IMR-90 (cell line): Measurements from ENCODE around the gene STMN3. TPM values are rescaled to one million over a fixed set of nuclear protein-coding genes. Genes with fewer than 3 reads are reported as not detected.

Source experiments
- ATAC-seq: fragments of 200-7000 bp; cut with Tn5 transposase; 2 replicates; pipeline ENCODE4 v1.9.1; 2020; ENCODE audit warnings: low read depth, mild to moderate bottlenecking, moderate library complexity
- BruUV-seq: library from RNA; stranded (reverse); fragments of 400-500 nt; replicated peaks from 2 replicates; lab custom pipeline; 2021; lab: Mats Ljungman, UMichigan
- CTCF ChIA-PET: fragments of 300-600 bp; formaldehyde crosslinking; extraction: SDS; loops from one replicate; lab custom pipeline; 2021; ENCODE audit warnings: antibody characterized with exemption; lab: Yijun Ruan, JAX
- POLR2A ChIA-PET: fragments of 300-600 bp; sonication (Branson Sonifier 250); formaldehyde crosslinking; loops from one replicate; lab custom pipeline; 2022; ENCODE audit warnings: antibody characterized with exemption; ENCODE audit not compliant: unreplicated experiment; lab: Charles Lee
- DNase-seq: peaks from one replicate; pipeline ENCODE4 v3.0.0; 2013
- H2AFZ ChIP-seq: replicated peaks from 2 replicates; pipeline ENCODE3; 2013; ENCODE audit warnings: low read length, mild to moderate bottlenecking; ENCODE audit not compliant: poor library complexity
- H2AK5ac ChIP-seq: 2 replicates; pipeline ENCODE4 v1.6.1; 2013; ENCODE audit warnings: low read depth, low read length, inconsistent platforms
- H2AK9ac ChIP-seq: replicated peaks from 2 replicates; pipeline ENCODE3; 2013; ENCODE audit warnings: mild to moderate bottlenecking, low read depth, low read length, moderate library complexity; ENCODE audit not compliant: poor library complexity
- H2BK120ac ChIP-seq: 2 replicates; pipeline ENCODE4 v1.6.1; 2013; ENCODE audit warnings: low read depth, low read length, inconsistent platforms
- H2BK15ac ChIP-seq: 3 replicates; pipeline ENCODE4 v1.6.1; 2013; ENCODE audit warnings: low read depth, low read length, inconsistent platforms
- H2BK20ac ChIP-seq: 2 replicates; pipeline ENCODE4 v1.6.1; 2013; ENCODE audit warnings: low read depth, mild to moderate bottlenecking, inconsistent platforms, low read length, moderate library complexity
- H2BK5ac ChIP-seq: 2 replicates; pipeline ENCODE4 v1.6.1; 2013; ENCODE audit warnings: mild to moderate bottlenecking, low read depth, low read length, inconsistent platforms; ENCODE audit not compliant: poor library complexity, severe bottlenecking
- H3K14ac ChIP-seq: replicated peaks from 2 replicates; pipeline ENCODE4 v1.6.1; 2013; ENCODE audit warnings: low read depth, low read length, inconsistent platforms
- H3K18ac ChIP-seq: 2 replicates; pipeline ENCODE4 v1.6.1; 2013; ENCODE audit warnings: low read depth, low read length, control low read depth
- H3K23ac ChIP-seq: 2 replicates; pipeline ENCODE4 v1.6.1; 2013; ENCODE audit warnings: low read depth, low read length, inconsistent platforms
- H3K27ac ChIP-seq: 2 replicates; pipeline ENCODE4 v1.5.1; 2013; ENCODE audit warnings: mild to moderate bottlenecking, control low read depth, low read length; ENCODE audit not compliant: insufficient read depth
- H3K27me3 ChIP-seq: 2 replicates; pipeline ENCODE4 v1.6.1; 2013; ENCODE audit warnings: low read length; ENCODE audit not compliant: control insufficient read depth, insufficient read depth
- H3K36me3 ChIP-seq: 2 replicates; pipeline ENCODE4 v1.6.1; 2013; ENCODE audit warnings: low read length, mixed read lengths; ENCODE audit not compliant: control insufficient read depth, insufficient read depth
- H3K4ac ChIP-seq: 2 replicates; pipeline ENCODE4 v1.6.1; 2013; ENCODE audit warnings: low read depth, low read length, inconsistent platforms
- H3K4me1 ChIP-seq: 2 replicates; pipeline ENCODE4 v1.6.1; 2013; ENCODE audit warnings: low read length, mixed read lengths; ENCODE audit not compliant: control insufficient read depth, insufficient read depth
- H3K4me2 ChIP-seq: 2 replicates; pipeline ENCODE4 v1.6.1; 2013; ENCODE audit warnings: low read depth, mild to moderate bottlenecking, control low read depth, low read length, moderate library complexity
- H3K4me3 ChIP-seq: 2 replicates; pipeline ENCODE4 v1.5.1; 2013; ENCODE audit warnings: low read depth, mild to moderate bottlenecking, control low read depth, low read length, moderate library complexity; ENCODE audit not compliant: insufficient read depth
- H3K56ac ChIP-seq: 2 replicates; pipeline ENCODE4 v1.6.1; 2013; ENCODE audit warnings: low read length, inconsistent platforms; ENCODE audit not compliant: insufficient read depth; ENCODE audit errors: extremely low read depth
- H3K79me1 ChIP-seq, 2 experiments: 2 replicates each; pipeline ENCODE4 v1.6.1; 2013; ENCODE audit warnings: low read length in 2 of 2, inconsistent platforms in 1 of 2, low read depth in 1 of 2
- H3K9ac ChIP-seq: 2 replicates; pipeline ENCODE4 v1.6.1; 2013; ENCODE audit warnings: low read depth, low read length, control low read depth
- H3K9me1 ChIP-seq: 2 replicates; pipeline ENCODE4 v1.6.1; 2013; ENCODE audit warnings: low read length, inconsistent platforms; ENCODE audit not compliant: insufficient read depth
- H3K9me3 ChIP-seq: 2 replicates; pipeline ENCODE4 v1.6.1; 2013; ENCODE audit warnings: low read length; ENCODE audit not compliant: control insufficient read depth, insufficient read depth
- H4K20me1 ChIP-seq: 2 replicates; pipeline ENCODE4 v1.6.1; 2013; ENCODE audit warnings: low read length, inconsistent platforms; ENCODE audit not compliant: insufficient read depth
- H4K5ac ChIP-seq: 2 replicates; pipeline ENCODE4 v1.6.1; 2013; ENCODE audit warnings: mild to moderate bottlenecking, low read depth, low read length, control low read depth
- H4K8ac ChIP-seq, 2 experiments: 2 replicates each; pipeline ENCODE4 v1.6.1; 2013; ENCODE audit warnings: low read depth in 2 of 2, low read length in 2 of 2, control low read depth in 1 of 2, inconsistent platforms in 1 of 2
- H4K91ac ChIP-seq: 2 replicates; pipeline ENCODE4 v1.6.1; 2013; ENCODE audit warnings: low read depth, low read length, inconsistent platforms; ENCODE audit not compliant: insufficient read depth
- CEBPB ChIP-seq: IDR thresholded peaks from 2 replicates; pipeline ENCODE4 v1.6.1; 2012; ENCODE audit warnings: low read depth, low read length, improper control_type of control experiment
- FOS ChIP-seq: fragments of 150-350 bp; IDR thresholded peaks from 2 replicates; pipeline ENCODE4 v1.6.1; 2016; ENCODE audit warnings: low read depth, low read length
- MAFK ChIP-seq: IDR thresholded peaks from 2 replicates; pipeline ENCODE4 v1.6.1; 2012; ENCODE audit warnings: low read depth, low read length, improper control_type of control experiment
- MAZ ChIP-seq: IDR thresholded peaks from 2 replicates; pipeline ENCODE4 v1.6.1; 2012; ENCODE audit warnings: low read depth, mild to moderate bottlenecking, low read length, improper control_type of control experiment, moderate library complexity, borderline replicate concordance
- MXI1 ChIP-seq: IDR thresholded peaks from 2 replicates; pipeline ENCODE4 v1.6.1; 2012; ENCODE audit warnings: low read depth, mild to moderate bottlenecking, low read length, moderate library complexity, borderline replicate concordance
- POLR2A ChIP-seq: IDR thresholded peaks from 2 replicates; pipeline ENCODE4 v1.6.1; 2012; ENCODE audit warnings: mild to moderate bottlenecking, low read depth, low read length
- RAD21 ChIP-seq: IDR thresholded peaks from 2 replicates; pipeline ENCODE4 v1.6.1; 2012; ENCODE audit warnings: low read length, improper control_type of control experiment
- RCOR1 ChIP-seq: IDR thresholded peaks from 2 replicates; pipeline ENCODE4 v1.6.1; 2012; ENCODE audit warnings: mild to moderate bottlenecking, low read length, improper control_type of control experiment; ENCODE audit not compliant: insufficient replicate concordance
- RFX5 ChIP-seq: IDR thresholded peaks from 2 replicates; pipeline ENCODE4 v1.8.0; 2012; ENCODE audit warnings: low read depth, mild to moderate bottlenecking, low read length, moderate library complexity
- SMC3 ChIP-seq: fragments of 150-350 bp; IDR thresholded peaks from 2 replicates; pipeline ENCODE4 v1.6.1; 2016; ENCODE audit warnings: low read depth, mild to moderate bottlenecking, antibody characterized with exemption, low read length, moderate library complexity
- WGBS, 2 experiments: methylation state at CpG; one replicate each; pipeline versions ENCODE4 v1.1.5 to v1.1.7; 2013; ENCODE audit warnings: missing lambda C conversion rate in 2 of 2; ENCODE audit not compliant: insufficient read length in 1 of 2; ENCODE audit errors: extremely low coverage in 2 of 2; 5-methylcytosine and 5-hydroxymethylcytosine counted together
- dilution Hi-C: fragments of 300-500 bp; cut with HindIII; formaldehyde crosslinking; loops from one replicate; pipeline ENCODE4 v1.14.3; 2018; ENCODE audit warnings: low sequenced_read_pairs; ENCODE audit not compliant: unreplicated experiment
- in situ Hi-C: fragments of 300-500 bp; cut with MboI; formaldehyde crosslinking; loops from 3 replicates; pipeline ENCODE4 v1.14.3; 2019; ENCODE audit warnings: low sequenced_read_pairs, inconsistent platforms, mixed read lengths
- intact Hi-C: fragments of 100-400 bp; cut with micrococcal nuclease; formaldehyde crosslinking; loops from 2 replicates; pipeline ENCODE4 v1.10.0; 2022
- polyA plus RNA-seq, 3 experiments: library from polyadenylated mRNA; depleted of rRNA; stranded (reverse); fragments of >200 nt; gene quantifications; 2 replicates each; pipeline ENCODE4 v1.2.3, GENCODE V29; 2012; ENCODE audit warnings: low replicate concordance in 1 of 3
- total RNA-seq: library from RNA; depleted of rRNA; stranded (reverse); fragments of >200 nt; gene quantifications from 2 replicates; pipeline ENCODE4 v1.2.3, GENCODE V29; 2012
- TF ChIP-seq, protein P1 (sequence below): conservative IDR thresholded peaks from 2 replicates; pipeline ENCODE4 v1.5.1; 2012; ENCODE audit warnings: mild to moderate bottlenecking, low read depth, low read length, improper control_type of control experiment
- TF ChIP-seq, protein P2 (sequence below): fragments of 150-350 bp; IDR thresholded peaks from 2 replicates; pipeline ENCODE4 v1.6.1; 2016; ENCODE audit warnings: low read depth, mild to moderate bottlenecking, low read length, moderate library complexity, borderline replicate concordance

The STMN3 gene
- total and polyA plus RNA-seq, 2 of the 4 experiments (the other 2 are of a cell fraction): 20.3 to 62.3 TPM

DNA sequence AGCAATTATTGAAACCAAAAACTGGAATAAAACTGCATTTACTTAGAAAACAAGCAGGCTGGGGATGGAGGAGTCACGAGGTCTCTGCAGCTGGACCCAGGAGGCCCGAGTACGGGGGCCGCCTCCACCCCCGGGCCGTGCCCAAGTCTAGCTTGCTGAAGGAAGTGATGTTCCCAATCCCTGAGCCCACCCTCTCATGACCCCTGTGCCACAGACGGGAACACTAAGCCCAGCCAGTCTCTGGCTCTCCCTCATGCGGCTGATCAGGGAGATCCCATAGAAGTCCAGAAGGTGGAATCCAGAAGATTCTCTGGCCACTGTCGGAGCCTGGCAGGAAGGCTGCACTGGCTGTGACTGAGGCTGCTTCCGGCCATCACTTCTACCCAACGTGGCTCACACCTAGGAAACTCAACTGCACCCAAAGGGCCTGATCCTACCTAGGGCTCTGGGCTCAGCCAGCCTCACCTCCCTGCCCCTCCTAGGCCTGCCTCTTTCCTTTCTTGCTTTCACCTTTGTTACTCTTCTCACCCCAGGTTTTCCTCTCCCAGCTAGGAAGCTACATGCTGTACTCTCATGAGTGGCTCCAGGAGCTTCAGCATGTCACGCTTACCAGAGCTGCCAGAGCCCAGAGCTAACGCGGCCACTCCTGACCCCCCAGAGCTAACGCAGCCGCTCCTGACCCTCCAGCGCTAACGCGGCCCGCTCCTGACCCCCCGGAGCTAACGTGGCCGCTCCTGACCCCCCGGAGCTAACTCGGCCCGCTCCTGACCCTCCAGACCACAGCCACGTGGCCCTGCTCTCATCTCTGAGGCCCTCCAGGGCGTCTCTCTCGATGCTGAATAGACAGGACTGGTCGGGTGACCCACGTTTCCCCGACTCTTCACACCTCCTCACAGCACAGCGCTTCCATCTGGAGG is 54.5 kb downstream of the STMN3 start:
- ATAC-seq (no peak), DNase-seq (no peak)
- Histone ChIP-seq H3K18ac (no peak overlapping the region), H3K4ac (no peak overlapping the region), H4K8ac (no peak overlapping the region), H3K14ac (no peak overlapping the region), H2AFZ (no peak overlapping the region), H2BK5ac (no peak overlapping the region), H4K5ac (no peak overlapping the region), H3K9ac (no peak overlapping the region), H2AK5ac (no peak overlapping the region), H2BK15ac (no peak overlapping the region), H4K91ac (no peak overlapping the region), H3K36me3 (peaks cover 45% of the 10 kb centered on the region), H3K56ac (no peak overlapping the region), H3K27ac (no peak overlapping the region), H3K9me1 (peaks cover 4% of the 10 kb centered on the region; the same call in 1 of the 2 replicates), H3K27me3 (no peaks in the 10 kb centered on the region), H2BK120ac (no peak overlapping the region), H3K4me2 (no peak overlapping the region), H3K23ac (no peak overlapping the region), H3K4me3 (no peak overlapping the region), H2AK9ac (no peak overlapping the region), H3K79me1 (peaks cover 10 to 23% of the 10 kb centered on the region in 2 experiments; a peak in 3 of 4 replicates), H2BK20ac (no peak overlapping the region), H3K4me1 (peaks cover 7% of the 10 kb centered on the region), H4K20me1 (peaks cover 4% of the 10 kb centered on the region; the same call in 1 of the 2 replicates), H3K9me3 (no peaks in the 10 kb centered on the region)
- CTCF ChIA-PET: no interaction called here
- in situ Hi-C loops (no loop called here), intact Hi-C loops (no loop called here), dilution Hi-C loops (no loop called here)
- WGBS, 2 experiments: 87% methylated on average over 20 of the region's 33 CpGs; no CpG with 5 or more reads in 1 of the 2 experiments
- BruUV-seq: no TSS peak
- POLR2A ChIA-PET: no interaction called here
- TF ChIP-seq FOS: no peak
- TF ChIP-seq MAFK: no peak
- no peak for TF ChIP-seq POLR2A
- TF ChIP-seq, protein P1, sequence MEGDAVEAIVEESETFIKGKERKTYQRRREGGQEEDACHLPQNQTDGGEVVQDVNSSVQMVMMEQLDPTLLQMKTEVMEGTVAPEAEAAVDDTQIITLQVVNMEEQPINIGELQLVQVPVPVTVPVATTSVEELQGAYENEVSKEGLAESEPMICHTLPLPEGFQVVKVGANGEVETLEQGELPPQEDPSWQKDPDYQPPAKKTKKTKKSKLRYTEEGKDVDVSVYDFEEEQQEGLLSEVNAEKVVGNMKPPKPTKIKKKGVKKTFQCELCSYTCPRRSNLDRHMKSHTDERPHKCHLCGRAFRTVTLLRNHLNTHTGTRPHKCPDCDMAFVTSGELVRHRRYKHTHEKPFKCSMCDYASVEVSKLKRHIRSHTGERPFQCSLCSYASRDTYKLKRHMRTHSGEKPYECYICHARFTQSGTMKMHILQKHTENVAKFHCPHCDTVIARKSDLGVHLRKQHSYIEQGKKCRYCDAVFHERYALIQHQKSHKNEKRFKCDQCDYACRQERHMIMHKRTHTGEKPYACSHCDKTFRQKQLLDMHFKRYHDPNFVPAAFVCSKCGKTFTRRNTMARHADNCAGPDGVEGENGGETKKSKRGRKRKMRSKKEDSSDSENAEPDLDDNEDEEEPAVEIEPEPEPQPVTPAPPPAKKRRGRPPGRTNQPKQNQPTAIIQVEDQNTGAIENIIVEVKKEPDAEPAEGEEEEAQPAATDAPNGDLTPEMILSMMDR: no peak
- TF ChIP-seq, protein P2, sequence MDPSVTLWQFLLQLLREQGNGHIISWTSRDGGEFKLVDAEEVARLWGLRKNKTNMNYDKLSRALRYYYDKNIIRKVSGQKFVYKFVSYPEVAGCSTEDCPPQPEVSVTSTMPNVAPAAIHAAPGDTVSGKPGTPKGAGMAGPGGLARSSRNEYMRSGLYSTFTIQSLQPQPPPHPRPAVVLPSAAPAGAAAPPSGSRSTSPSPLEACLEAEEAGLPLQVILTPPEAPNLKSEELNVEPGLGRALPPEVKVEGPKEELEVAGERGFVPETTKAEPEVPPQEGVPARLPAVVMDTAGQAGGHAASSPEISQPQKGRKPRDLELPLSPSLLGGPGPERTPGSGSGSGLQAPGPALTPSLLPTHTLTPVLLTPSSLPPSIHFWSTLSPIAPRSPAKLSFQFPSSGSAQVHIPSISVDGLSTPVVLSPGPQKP: no peak
- TF ChIP-seq MAZ: no peak
- no peak for TF ChIP-seq RCOR1
- no peak for TF ChIP-seq SMC3
- no peak for TF ChIP-seq RAD21
- no peak for TF ChIP-seq RFX5
- no peak for TF ChIP-seq MXI1
- no peak for TF ChIP-seq CEBPB
